ENCODE data around the gene SNTB2. TPM values are rescaled to one million over a fixed set of nuclear protein-coding genes. Genes with fewer than 3 reads are reported as not detected.

The SNTB2 gene
- total and polyA plus RNA-seq, 10 of the 15 experiments (the other 5 are each of a cell fraction or from before 2014, with no cell fraction given): 1.2 to 15.7 (median 5.0) TPM

- TF ChIP-seq MXI1 (IDR thresholded peaks at IDR 0.05; ENCODE audit: low read depth, low read length): peak; percentile 97
- 0 out of 2 replicates have a peak, but pooled peaks have one; percentile 59 for TF ChIP-seq TCF3 (IDR thresholded peaks at IDR 0.05; ENCODE audit: borderline replicate concordance, insufficient read depth, low read depth, low read length)
- TF ChIP-seq ZNF274 (IDR thresholded peaks at IDR 0.05; ENCODE audit: insufficient read depth, insufficient read length): no peak
- TF ChIP-seq NR2C1 (IDR thresholded peaks at IDR 0.05): peak; percentile 77
- no peak for TF ChIP-seq ZZZ3 (IDR thresholded peaks at IDR 0.05; ENCODE audit: control insufficient read depth, insufficient read length, low read depth)
- TF ChIP-seq ASH2L (IDR thresholded peaks at IDR 0.05; ENCODE audit: borderline replicate concordance, low read depth): peak; percentile 96
- TF ChIP-seq IRF5 (IDR thresholded peaks at IDR 0.05; ENCODE audit: borderline replicate concordance): no peak
- TF ChIP-seq RB1 (IDR thresholded peaks at IDR 0.05; ENCODE audit: borderline replicate concordance): 0 out of 2 replicates have a peak, but pooled peaks have one; percentile 38
- peak; percentile 75 for TF ChIP-seq RAD51 (IDR thresholded peaks at IDR 0.05)
- TF ChIP-seq, protein P1, sequence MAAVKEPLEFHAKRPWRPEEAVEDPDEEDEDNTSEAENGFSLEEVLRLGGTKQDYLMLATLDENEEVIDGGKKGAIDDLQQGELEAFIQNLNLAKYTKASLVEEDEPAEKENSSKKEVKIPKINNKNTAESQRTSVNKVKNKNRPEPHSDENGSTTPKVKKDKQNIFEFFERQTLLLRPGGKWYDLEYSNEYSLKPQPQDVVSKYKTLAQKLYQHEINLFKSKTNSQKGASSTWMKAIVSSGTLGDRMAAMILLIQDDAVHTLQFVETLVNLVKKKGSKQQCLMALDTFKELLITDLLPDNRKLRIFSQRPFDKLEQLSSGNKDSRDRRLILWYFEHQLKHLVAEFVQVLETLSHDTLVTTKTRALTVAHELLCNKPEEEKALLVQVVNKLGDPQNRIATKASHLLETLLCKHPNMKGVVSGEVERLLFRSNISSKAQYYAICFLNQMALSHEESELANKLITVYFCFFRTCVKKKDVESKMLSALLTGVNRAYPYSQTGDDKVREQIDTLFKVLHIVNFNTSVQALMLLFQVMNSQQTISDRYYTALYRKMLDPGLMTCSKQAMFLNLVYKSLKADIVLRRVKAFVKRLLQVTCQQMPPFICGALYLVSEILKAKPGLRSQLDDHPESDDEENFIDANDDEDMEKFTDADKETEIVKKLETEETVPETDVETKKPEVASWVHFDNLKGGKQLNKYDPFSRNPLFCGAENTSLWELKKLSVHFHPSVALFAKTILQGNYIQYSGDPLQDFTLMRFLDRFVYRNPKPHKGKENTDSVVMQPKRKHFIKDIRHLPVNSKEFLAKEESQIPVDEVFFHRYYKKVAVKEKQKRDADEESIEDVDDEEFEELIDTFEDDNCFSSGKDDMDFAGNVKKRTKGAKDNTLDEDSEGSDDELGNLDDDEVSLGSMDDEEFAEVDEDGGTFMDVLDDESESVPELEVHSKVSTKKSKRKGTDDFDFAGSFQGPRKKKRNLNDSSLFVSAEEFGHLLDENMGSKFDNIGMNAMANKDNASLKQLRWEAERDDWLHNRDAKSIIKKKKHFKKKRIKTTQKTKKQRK (IDR thresholded peaks at IDR 0.05; ENCODE audit: low read depth, low read length): no peak
- no peak for TF ChIP-seq SMC3 (IDR thresholded peaks at IDR 0.05; ENCODE audit: borderline replicate concordance, low read length)
- peak; percentile 49 for TF ChIP-seq GATAD2B (conservative IDR thresholded peaks at IDR 0.05; ENCODE audit: low read depth)
- 0 out of 2 replicates have a peak, but pooled peaks have one; percentile 1 for TF ChIP-seq ZSCAN29 (IDR thresholded peaks at IDR 0.05)
- TF ChIP-seq RELA (IDR thresholded peaks at IDR 0.05; ENCODE audit: borderline replicate concordance, partially characterized antibody): peak; percentile 32
- TF ChIP-seq IKZF2 (IDR thresholded peaks at IDR 0.05): peak; percentile 54 to 57; a peak in 3 of 4 replicates
- no peak; the same call in 1 of the 2 replicates for TF ChIP-seq EED (IDR thresholded peaks at IDR 0.05; ENCODE audit: low read depth)
- TF ChIP-seq E2F8 (IDR thresholded peaks at IDR 0.05; ENCODE audit: low read depth, partially characterized antibody): peak; percentile 94
Observed at GRCh38 chr16:69339289-69340094, 152.5 kb downstream of the SNTB2 start, which contains the start of the genes COG8 and NIP7 (continued).
